Activated gamma-delta T cell treated with Interleukin-2 at 50 U/mL for 16 hours (primary cell): ENCODE measurements around the gene GUCA1C.
A peak's percentile ranks its signal among the peaks of the same experiment; 100 is the strongest.

Experiments
- DNase-seq: peaks from one replicate; pipeline ENCODE4 v3.0.0-alpha.2; 2020

Gene GUCA1C

GRCh38 chr3:108953700-108954099, at the start of gene GUCA1C:
TSS of gene GUCA1C (minus strand) at chr3:108953879. CDS start at chr3:108953762, 117 bp downstream.
- DNase-seq, result no peak

- DNase-seq, result no peak
These were observed 44.8 kb upstream of the GUCA1C start for GRCh38 chr3:108998436-108998835.

DNA sequence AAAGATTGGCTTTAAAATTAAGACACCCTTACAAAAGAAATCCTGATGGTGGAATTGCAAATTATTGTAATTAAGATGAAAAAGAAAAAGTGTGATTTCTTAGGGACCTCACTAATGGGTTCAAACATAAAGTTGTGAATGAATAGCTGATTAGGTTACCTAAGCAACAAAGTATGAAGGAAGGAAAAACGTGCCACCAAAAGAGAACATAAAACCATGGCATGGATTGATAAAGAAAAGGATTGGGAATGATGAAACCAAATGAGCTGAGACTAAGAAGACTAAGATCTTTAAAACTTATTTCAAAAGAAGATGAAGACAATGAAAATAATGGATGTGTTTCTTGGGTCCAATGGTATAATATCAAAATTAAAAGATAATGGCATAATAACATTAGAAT, 32.2 kb upstream of the GUCA1C start:
- no peak for DNase-seq

DNA sequence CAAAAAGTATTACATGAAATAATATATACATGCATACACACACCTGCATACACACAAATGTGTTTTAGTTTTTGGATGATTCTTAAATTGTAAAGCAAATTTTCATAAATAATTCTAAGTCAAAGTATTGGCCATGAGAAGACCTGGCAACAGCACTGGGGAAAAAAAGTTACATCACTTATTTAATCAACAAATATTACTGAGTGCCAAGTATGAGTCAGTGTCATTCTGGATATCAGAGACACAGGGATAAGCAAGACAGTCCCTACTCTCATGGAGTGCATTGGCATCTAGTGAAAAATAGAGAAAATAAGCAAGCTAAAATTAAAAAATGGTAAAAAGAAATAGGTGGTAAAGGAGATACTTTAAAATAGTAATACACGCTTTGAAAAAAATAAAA, 29.4 kb upstream of the GUCA1C start:
- no peak for DNase-seq

DNA sequence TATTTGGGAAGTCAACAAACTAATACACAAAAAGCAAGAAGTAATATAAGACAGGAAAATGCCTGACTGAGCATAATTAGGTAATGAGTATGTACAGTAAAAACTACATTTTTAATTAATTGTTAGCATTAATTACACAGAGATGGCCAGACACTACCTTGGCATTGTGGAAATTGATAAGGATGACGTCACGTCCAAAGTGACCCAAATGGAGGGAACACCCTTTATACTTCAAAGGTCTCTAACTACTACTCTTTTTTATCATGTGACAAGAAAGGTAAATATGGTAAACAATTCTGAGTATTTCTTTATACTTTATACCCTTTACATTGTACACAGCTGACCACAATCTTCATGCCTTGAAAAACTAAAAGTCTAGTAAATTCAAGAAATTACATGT, 22.4 kb upstream of the GUCA1C start:
- DNase-seq, result no peak

- no peak for DNase-seq
These were observed 19.3 kb upstream of the GUCA1C start for GRCh38 chr3:108973019-108973418.

GRCh38 chr3:108972482-108972881, 18.8 kb upstream of the GUCA1C start:
- no peak for DNase-seq

DNA sequence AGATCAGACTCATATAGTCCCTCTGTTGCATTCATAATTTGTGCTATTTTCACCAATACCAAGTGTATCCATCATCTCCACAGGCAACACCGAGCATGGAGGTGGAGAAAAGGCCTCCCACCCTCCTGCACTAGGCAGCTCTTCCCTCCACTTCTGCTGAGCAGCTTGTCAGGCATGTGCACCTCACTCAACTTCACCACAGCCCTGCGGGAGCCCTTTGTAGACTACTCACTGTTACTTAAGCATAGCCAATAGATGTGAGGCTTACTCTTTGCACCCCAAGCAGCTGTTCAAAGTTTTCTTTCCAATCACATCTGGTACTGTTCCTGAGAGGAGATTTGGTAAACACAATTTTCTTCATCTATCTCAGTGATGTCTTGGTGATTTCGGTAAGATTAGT, 16.9 kb upstream of the GUCA1C start:
- no peak for DNase-seq

- DNase-seq, result no peak
These were observed 13.1 kb upstream of the GUCA1C start for GRCh38 chr3:108966773-108967172.

DNA sequence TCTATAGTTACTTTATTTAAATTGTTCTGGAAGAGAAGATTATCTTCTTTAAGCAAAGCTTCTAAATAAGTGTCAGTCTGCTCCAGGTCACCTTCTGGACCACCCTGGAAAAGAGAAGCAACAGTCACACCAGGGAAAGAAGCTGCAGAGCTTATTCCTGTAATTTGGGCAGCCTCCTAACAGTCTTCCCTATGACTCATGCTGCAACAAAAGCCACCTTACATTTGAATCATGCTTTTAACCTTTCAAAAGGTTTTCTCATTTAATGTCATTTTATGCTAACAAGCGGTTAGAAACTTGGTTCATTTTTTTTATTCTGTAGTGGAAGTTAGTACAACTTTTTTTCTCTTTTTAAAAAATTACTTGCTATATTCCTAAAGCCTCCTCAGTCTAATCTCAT, 5.3 kb upstream of the GUCA1C start:
- DNase-seq, result no peak

DNA sequence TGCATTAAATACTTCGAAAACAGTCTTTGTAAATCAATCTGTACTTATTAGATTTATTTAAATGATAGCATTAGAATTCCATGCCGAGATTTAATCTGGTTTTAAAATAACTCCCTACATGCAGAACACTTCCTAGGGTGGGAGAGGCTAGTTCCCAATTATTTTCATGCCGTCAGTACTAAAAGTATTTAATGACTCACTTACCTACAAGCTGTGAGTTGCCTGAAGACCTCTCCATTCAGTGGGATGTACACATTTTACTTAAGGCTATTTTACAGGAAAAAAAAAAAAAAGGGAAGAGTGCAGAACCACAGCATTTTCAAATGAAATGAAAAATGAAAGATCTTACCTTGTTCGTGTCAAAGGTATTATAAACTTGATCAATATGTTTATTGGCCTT, 469 bp downstream of the GUCA1C start:
- no peak for DNase-seq

- no peak for DNase-seq
These were observed 1.7 kb downstream of the GUCA1C start for GRCh38 chr3:108951820-108952501.

GRCh38 chr3:108947855-108948254, 5.8 kb downstream of the GUCA1C start:
- no peak for DNase-seq

- DNase-seq, result no peak
These were observed 7.1 kb downstream of the GUCA1C start for GRCh38 chr3:108946292-108947285.

- DNase-seq, result no peak
These were observed 13.0 kb downstream of the GUCA1C start for GRCh38 chr3:108940568-108941263.

DNA sequence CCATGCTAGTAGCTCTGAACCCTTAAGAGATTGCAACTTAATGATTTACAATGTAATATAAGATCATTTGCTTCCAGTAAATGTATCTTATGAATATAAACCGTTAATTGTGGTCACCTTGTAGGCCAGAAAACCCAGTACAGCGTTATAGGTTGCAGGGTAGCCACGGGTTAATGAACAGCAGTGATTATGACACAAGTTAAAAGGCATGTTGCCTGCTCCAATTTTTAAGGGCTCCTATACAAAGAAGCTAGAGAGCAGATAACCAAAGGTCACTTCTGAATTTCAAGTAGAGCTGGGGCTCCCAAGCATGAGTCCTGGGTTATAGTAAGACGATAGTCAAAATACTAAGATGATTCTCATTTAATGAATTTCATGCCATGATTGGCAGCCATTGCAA, 13.5 kb downstream of the GUCA1C start:
- DNase-seq, result no peak

GRCh38 chr3:108936924-108937689, 16.6 kb downstream of the GUCA1C start:
- DNase-seq, result no peak

DNA sequence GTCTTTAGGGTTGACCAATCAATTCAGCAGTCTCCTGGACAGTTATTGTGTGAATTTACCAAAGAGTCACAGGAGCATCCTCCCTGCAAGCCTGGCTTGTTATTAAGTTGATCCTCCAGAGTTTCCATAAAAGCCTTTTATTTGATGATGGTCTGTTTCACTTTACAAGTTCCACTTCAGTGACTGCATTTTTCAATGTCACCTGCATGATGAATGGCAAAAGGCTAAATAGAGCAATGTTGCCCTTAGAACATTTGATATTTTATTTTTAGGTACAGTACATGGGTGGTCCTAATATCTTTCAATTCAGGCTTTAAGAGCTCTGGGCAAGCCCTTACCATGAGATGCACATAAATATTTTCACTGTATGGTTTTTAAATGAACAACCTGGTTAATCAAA, 22.6 kb downstream of the GUCA1C start:
- DNase-seq, result no peak

- DNase-seq, result no peak
These were observed 34.8 kb downstream of the GUCA1C start for GRCh38 chr3:108918866-108919265.

DNA sequence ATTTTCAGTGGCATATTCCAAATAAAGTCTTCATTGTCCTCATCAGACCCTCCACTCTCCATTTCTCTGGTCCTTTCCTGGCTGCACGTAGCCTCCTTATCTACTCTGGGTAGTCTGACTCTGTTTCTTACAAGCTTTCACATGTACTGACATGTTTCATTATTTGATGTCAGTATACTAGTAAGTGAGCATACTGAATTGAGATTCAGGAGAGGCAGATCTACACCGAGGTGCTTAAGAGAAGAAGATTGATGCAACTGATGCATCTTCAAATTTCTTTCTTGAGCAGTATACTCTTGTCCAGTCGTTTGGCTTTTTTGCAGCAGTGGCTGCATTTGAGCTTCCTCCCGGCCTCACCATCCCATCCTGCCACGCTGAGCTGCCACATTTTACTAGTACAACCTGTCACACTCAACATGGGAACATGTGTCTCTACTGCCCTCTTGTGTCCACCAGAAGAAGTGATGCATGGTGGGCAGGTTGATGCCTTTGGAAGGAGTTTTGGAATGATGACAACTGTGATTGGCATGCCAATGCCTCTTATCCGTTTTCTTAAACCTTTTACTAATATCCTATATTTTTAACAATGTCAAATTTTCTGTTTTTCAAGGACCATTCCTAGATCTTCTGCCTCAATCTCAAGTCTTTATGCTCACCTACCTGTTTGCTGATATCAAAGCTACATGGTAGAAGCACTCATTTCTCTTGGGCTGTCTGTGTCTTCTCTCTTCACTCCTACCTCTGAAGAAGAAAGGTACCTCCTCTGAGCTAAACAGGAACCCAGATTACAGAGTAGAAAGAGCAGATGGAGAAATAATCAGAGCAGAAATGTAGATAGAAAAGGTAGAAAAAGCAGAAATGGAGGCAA, 38.7 kb downstream of the GUCA1C start:
- peak; percentile 54 for DNase-seq

GRCh38 chr3:108909799-108910198, 43.9 kb downstream of the GUCA1C start:
- no peak for DNase-seq

GRCh38 chr3:108907194-108907593, 46.5 kb downstream of the GUCA1C start:
- DNase-seq, result no peak
